Stimulated activated CD8-positive, alpha-beta memory T cell treated with anti-CD3 and anti-CD28 coated beads, Interleukin-7, amount 100 ng/mL, for 48 hours (primary cell): ENCODE data around the gene BTG2.
A peak's percentile ranks its signal among the peaks of the same experiment; 100 is the strongest.

ENCODE experiments used
- DNase-seq, 2 donors: peaks; one replicate each; pipeline ENCODE4 v3.0.0-alpha.2; 2020; ENCODE audit warnings: low read depth in 1 of 2; ENCODE audit errors: extremely low read depth in 1 of 2

The BTG2 gene

DNA sequence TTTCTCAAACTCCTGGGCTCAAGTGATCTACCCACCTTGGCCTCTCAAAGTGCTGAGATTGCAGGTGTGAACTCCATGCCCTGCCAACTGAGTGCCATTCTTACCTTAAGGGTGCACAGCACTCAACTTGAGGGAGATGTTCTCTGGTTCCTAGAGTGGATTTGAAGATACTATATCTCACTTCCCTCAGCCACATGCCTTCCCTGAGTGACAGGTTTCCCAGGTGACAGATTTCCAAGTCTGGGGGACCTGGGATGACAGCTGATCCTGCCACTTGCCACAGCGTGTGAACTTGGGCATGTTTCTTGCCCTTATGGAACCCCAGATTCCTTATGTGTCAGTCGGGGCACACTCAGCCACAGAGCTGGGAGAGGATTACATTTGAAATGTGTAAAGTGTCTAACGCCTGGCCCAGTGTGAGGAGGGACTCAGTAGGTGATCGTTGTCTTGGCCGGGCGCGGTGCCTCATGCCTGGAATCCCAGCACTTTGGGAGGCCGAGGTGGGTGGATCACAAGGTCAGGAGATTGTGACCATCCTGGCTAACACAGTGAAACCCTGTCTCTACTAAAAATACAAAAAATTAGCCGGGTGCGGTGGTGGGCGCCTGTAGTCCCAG, 29.6 kb upstream of the BTG2 start:
- DNase-seq, result no peak

DNA sequence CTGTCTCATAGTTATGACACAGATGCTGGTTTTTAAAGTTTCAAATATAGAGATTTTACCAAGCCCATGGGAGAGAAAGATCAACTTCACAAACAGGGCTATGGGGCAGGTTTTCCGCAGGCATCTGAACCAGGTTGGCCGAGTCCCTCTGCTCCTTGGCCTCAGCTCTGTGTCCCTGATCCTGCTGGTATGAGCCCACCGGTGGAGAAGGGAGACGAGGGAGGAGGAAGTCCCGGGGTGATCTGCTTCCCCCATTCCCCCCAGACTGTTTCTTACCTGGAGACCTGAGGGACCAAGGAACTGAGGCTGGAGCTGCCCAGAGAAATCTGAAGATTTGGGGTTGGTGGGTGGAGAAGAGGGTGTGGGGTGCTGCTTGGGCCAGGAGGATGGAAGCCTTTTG, 28.9 kb upstream of the BTG2 start:
- no peak for DNase-seq

DNA sequence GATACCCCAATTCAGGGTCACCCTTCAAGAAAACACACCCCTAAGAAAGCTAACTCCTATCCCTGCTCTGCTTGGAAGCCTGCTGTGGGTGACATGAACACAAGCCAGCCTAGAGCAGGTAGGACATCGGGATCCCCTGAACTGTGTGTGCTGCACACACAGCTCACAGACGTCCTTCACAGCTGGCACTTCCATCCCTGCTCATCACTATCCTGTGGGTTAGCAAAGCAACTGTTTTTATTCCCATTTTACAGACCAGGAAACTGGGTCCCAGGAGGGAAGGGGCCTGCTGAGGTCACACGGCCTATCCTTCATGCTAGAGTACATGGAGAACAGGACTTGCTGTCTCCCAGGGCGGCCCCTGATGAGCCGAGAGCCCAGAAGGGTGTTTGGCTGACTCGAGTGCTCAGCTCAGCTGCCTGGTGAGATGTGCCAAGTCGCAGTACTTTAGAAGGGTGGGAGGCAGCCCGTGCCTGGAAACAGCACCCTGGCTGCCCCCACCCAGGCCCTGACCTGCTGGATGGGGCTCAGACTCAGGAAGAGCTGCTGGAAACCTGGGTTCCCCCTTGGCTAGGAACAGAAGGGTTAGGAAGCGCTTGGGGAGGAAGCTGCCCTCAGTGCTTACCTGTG, 28.3 kb upstream of the BTG2 start:
- DNase-seq, result no peak

DNA sequence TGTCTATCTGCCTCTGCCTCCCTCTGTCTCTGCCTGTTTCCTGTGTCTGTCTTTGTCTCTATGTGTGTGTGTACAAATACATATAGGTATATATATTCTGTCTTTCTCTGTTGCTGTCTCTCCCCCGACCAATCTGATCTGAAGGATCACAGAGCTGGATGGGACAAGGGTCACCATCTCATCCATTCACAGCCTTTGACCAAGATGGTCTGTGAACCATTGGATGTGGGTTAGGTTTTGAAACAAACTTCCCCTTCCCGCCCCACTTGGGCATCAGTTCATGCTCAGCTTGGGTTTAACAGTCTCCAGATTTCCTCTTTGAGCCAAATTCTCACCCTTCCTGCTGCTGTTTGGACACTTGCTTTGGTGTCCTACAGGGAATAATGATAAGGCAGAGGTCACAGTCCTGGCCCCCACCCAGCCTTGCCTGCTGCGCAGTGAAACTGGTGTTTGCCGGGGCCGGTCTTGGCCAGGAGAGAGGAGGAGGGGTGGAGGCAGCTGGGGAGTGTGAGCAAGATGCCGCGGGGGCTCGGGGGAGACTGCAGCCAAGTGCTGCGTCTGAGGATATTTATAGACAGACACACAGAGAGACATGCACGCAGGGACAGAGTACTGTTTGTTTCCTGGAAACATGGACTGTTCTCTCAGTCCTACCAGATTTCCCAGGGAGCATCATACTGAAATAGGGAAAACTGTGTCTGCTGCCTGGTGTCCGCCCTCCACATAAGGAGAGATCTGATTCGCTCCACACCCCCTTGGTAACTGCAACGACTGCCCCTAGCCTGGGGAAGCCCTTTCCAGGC, 27.0 kb upstream of the BTG2 start:
- DNase-seq, result no peak

DNA sequence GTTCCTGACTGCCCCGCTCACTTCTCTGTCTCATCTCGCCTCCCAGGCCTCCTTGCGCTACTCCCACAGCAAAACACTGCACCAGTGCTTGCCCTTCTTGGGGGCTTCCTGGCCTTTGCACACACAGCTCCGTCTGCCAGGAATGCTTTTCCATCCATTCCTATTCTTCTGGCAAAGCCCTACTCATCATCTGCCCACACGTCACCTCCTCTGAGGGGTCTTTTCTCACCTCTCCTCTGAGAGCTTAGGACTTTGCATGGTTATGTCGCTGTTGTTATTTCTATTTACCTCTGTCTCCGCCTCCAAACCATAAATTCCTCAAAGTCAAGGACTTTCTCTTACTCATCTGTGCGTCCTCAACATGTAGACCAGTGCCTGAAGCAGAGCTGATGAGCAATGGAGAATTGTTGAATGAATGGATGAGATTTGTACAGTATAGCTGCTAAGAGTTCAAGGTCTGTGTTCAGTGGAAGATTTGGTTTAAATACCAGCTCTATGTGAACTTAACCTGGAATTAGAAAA, 26.4 kb upstream of the BTG2 start:
- DNase-seq, result no peak

DNA sequence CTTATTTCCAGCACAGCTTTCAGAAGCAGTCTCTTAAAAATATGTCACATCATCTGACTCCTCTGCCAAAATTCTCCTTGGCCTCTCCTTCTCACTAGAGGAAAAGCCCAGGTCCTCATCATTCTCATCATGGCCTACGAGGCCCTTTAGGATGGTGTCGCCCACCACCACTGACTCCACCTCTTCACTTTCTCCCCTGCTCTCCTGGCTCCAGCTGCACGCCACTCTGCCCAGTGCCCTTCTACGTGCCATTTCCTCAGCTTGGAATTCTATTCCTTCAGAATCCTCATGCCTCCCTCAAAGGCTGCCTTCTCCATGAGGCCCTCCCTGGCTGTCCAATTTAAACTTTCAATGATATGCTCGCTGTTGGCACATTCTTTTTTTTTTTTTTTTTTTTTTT, 25.3 kb upstream of the BTG2 start:
- DNase-seq, result no peak

DNA sequence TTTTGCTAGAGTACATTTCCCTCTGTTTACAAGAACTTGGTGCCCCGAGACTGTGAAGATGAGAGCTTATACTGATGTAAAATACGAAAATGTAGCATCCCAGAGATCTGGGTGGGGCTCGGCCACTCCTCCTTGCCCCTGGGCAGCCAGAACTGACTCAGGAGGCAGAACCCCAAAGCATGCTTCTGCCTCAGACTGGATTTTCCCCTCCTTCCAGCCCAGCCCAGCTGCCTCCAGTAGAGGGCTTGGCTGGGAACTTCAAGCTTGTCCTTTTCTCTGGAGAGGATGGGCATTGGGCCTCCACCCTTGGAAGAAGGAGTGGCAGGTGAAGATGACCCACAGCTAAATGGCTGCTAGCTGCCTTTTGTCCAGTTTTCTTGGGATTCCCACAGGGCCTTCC, 24.3 kb upstream of the BTG2 start:
- no peak for DNase-seq

DNA sequence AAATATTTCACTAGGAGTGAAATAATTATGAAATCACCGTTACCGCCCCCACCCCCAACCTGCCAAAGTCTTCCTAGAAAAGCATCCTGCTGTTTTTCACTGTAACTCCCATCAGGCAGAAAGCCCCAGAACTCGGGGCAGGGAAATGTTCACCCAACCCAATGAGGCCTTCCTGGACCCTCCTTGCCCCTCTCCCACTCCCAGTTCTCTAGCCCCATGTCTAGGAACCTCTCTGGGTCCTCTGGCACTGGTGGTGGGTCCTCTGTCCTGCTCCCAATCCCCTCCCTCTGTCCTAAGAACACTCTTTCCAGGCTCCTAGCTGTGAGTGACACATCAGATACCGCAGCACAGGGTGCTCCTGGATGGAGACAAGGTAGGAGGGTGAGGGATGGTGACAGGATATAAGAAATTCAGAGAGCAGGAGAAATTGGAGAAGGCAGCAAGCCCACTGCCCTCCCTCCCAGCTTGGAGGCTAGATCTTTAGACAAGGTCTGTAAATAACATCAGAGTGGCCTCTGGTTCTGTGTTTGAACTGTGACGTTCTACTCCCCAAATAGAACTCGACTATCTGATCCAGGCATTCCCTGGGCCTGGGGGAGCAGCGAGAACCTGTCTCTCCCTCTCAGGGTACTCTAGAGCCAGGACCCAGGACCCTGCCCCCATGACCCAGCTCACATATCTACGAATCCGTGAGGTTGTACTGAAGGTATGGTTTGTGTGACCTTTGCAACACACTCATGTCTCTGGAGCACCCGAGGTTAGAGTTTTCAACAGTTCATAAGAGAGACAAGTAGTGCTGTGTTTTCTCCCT, 23.3 kb upstream of the BTG2 start:
- DNase-seq, result no peak

DNA sequence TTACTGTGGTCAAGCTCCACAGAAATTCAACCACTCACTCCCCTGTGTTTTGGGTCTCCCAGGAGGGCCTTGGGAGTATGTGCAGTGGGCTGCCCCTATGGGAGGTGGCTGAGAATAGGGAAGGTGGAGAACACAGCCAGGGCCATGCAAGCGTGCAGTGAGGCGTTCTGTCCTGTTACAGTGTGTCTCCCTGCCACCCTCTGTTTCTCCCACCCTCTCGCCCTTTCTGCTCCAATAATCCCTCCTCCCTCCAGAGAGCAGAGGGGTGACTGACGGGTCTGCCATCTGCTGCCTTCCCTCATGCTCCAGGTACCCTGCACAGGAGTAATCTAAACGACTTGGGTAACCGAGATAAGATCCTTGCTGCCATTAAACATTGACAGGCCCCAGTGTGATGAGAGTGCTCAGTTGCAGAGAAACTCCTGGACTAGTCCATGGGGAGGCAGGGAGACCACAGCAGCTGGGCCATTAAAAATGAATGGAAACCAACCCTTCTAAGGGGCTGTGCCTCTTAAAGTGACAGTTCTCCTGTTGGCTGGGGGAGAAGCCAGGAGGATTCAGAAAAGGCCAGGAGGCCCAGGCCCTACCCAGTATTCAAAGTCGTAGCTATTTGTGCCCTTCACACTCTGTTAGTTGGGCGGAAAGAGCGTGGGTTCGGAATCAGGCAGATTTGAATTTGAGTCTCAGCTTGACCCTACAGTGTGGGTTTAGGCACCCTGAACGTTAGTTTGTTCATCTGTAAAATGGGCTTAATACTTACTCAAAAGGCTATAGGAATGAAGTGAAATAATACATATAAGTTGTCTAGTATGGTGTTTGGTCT, 22.4 kb upstream of the BTG2 start:
- DNase-seq, result no peak

DNA sequence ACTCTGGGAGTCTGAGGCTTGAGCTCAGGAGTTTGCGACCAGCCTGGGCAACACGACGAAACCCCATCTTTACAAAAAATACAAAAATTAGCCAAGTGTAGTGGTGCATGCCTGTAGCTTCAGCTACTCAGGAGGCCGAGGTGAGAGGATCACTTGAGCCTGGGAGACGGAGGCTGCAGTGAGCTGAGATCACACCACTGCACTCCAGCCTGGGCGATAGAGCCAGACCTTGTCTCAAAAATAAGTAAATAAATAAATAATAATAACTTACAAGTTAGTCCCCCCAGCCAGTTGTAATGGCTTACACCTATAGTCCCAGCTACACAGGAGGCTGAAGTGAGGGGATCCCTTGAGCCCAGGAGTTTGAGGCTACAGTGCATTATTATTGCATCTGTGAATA, 21.7 kb upstream of the BTG2 start:
- no peak for DNase-seq

DNA sequence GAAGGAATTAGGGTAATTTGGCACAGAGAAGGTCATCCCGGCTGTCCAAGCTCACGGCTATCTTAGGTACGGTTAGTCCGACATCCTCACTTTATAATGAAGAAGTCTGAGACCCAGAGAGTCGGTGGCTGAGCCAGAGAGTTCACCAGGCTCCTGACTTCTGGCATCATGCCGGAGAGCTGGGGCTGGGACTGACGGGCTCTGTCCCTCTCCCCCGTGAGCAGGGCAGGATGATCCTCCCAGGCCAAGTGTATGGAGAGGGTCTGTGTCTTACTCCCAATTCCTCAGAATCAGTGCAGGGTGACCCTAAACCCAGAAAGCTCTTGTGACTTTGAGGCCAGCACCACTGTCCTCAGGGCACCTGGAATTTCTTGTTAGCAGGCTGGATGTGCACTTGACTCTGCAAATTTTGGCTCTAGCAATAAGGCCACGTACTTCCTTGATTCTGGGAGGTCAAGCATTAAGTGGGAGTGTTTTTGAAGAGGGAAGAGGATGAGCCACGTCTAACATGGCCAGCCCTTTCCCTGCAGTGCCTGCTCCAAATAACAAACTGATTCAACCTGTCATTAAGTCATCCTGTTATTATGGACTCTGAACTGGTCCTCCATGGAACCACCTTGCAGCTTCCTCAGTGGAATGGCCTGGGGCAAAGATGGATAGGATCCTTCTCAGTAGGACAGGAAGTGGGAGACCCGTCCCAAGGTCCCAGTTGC, 20.8 kb upstream of the BTG2 start:
- no peak for DNase-seq

DNA sequence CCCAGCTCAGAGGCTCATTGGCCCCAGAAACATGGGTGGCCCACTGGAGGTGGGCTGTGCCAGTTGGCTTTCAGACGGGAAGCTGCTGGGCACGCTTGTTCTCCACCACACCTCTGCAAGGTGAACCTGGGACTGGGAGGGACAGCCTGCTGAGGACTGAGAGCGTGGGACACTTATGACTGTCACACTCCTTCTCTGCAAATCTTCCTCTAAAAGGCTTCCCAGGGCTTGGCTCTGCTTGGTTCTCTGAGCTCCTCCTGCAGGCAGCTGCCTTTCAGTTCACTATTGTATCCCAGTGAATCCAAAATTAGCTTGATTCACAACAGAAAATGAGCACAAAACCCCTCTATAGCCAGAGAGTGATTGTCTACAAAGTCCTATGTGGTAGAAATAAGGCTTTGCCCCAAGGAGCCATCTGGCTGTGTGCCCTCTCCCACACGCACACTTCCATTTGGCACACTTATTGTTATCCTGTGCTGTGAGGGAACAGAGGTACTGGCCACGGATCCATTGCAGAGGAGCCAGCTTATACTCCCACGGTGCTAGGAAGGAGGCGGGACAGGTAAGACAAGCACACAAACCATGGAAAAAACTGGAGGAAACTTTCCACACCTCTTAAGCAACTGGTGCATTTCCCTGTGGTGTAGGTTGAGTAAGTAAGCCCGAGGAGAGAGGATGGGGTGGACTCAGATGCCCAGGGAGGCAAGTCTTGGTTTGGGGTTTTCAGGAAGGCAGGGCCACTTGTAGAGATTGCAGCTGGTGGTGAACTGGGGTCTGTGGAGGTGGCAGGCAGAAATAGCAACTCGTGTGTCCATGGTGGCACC, 18.9 kb upstream of the BTG2 start:
- no peak for DNase-seq

DNA sequence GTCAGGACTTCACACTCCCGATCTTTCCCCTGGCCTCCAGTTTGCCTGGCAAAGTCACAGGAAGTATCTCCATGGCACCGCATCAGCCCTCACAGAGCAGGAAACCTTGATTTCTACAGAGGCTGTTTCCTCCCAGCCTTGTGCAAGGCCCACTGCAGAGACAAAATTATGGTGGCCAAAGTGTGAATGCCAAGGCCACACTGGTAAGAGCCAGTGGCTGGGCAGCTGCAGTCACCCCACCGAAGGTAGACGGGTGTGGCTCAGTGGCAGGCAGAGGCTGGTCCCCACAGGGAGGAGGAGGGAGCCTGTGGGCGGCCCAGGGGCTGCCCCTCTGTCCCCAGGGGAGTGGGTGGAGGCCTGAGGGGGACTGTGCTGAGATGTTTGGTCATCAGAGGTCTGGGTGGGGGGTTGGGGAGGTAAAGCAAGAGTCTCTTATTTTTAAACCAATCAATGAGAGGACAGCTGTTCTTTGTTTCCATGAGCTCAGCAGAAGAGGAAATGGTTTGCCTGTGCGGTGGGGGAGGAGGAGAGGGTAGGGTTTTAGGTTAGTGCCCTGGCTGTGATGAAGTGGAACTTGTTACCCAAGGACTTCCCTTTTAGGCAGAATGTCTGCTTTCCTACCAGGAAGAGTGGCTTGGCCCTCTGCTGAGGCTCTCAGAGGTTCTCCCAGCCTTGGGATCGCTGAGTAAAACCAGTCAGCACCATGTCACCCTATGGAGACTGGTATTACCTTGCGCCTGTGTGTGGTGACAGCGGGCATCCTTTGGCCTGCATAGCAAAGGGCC, 18.0 kb upstream of the BTG2 start:
- DNase-seq, result peak; percentile 69 to 80

DNA sequence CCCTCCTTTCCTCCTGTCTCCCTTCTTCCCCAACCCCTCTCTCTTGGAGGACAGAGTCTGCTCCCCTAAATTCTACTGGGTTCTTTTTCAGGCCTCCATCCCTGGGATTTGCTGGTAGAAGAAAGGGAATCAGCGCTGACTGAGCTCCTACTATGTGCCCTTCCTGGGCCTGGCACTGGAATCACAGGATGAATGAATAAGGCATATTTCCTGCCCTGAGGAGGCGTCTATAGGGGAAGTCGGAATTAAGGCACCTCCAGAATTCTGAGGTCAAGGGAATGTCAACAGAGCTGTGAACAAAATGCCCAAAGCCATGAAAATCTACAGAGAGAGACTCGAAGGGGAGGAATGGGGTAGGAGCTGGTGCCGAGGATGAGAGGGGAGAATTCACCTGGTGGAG, 17.4 kb upstream of the BTG2 start:
- DNase-seq, result no peak

DNA sequence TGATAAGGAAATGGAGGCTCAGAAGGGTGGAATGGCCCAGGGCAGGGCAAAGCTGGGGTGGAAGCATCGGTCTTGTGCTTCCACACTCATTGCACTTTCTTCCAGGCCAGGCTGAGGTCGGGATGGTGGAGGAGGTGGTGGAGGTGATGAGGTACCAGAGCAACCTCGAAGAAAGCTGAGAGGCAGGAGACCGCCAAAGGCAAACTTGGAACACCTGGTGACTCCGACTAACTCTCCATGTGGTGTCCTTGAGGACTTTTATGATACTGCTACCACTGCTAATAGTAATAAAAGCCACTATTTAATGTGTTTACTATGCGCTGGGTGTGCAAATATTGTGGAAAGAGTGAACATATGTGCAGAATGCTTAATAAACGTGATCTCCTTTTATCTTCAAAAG, 16.9 kb upstream of the BTG2 start:
- no peak for DNase-seq

DNA sequence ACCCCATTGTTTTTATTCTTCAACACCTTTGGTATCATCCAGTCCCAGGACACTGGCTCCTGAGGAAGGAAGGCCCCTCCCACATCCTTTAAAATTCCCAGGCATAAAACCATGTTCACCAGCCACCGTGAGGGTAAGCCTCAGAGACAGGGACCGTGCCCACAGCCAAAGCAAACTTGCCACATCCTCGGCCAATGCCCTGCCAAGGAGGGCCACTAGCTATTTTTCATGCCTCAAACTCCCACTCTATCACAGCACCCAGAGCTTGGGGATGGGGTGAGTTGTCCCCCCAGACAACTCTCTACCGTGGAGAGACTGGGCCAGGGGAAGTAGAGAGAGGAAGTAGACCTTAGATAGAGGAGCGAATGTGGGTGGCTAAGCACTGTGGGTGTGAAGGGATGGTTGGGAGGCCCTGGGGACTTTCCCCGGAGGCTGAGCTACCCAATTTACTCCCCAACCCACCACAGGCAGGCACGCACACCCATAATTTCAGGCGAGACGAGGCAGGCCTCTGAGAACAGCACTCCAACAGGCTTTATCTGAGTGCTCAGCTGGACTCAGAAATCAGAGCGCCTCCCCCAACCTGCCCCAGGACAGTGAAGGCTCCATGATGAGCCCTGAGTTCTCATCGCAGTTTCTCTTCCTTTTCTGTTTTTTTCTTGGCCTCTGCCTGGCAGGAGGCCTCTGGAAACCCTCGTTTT, 15.9 kb upstream of the BTG2 start:
- peak; percentile 85 to 92 for DNase-seq

DNA sequence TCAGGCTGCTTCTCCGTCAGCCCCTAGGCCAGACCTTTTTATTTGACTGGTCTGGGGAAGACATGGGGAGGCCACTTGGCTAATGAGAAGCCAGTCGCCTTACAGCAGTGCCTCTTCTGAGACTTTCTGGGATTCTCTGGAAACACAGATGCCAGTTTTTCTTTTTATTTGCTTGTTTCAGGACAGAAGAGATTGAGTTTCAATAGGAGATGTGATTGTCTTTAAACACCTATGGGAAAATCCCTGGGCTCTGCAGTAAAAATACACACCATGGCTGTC, 15.4 kb upstream of the BTG2 start:
- DNase-seq, result no peak
